Measurements from ENCODE around the gene C11orf97. TPM values are rescaled to one million over a fixed set of nuclear protein-coding genes. Genes with fewer than 3 reads are reported as not detected.

C11orf97 gene
- total RNA-seq, 2 donors from 2014 or later, result not detected

- WGBS, 2 donors, result 69 to 87% methylated on average over 13 of the region's 13 CpGs
These were observed 62.1 kb downstream of the C11orf97 start for GRCh38 chr11:94574193-94574961.

GRCh38 chr11:94576306-94576705, 64.0 kb downstream of the C11orf97 start:
- DNase-seq (no peak), ATAC-seq (no peak)
- H3K4me1 ChIP-seq, result no peaks in the 10 kb centered on the region
- no peaks in the 10 kb centered on the region for H3K27me3 ChIP-seq
- no peak overlapping the region for H3K27ac ChIP-seq
- no peaks in the 10 kb centered on the region for H3K36me3 ChIP-seq (replicated peaks in 1 of 2; ENCODE audit: insufficient read depth in 1 of 2, low read depth in 2 of 2)
- no peaks in the 10 kb centered on the region for H3K9me3 ChIP-seq
- TF ChIP-seq POLR2A (IDR thresholded peaks at IDR 0.05), result no peak
- TF ChIP-seq CTCF (IDR thresholded peaks at IDR 0.05), result no peak
- intact Hi-C loops (cut with DNase I), result no loop called here
- no peak overlapping the region for H3K4me3 ChIP-seq
- WGBS, 2 donors, result 85 to 95% methylated on average over 5 of the region's 5 CpGs

More at GRCh38 chr11:94574193-94574961, 62.1 kb downstream of the C11orf97 start:
- intact Hi-C loops (cut with DNase I), result no loop called here
- Histone ChIP-seq H3K9me3 (no peaks in the 10 kb centered on the region), H3K36me3 (replicated peaks in 1 of 2; ENCODE audit: insufficient read depth in 1 of 2, low read depth in 2 of 2) (no peaks in the 10 kb centered on the region), H3K27ac (no peak overlapping the region), H3K4me3 (no peak overlapping the region), H3K27me3 (no peaks in the 10 kb centered on the region), H3K4me1 (no peaks in the 10 kb centered on the region)
- ATAC-seq (no peak), DNase-seq (peak in 1 of 4 donors; percentile 23)
- no peak for TF ChIP-seq POLR2A (IDR thresholded peaks at IDR 0.05)
- no peak for TF ChIP-seq CTCF (IDR thresholded peaks at IDR 0.05)

- no peaks in the 10 kb centered on the region for H3K36me3 ChIP-seq (replicated peaks in 1 of 2; ENCODE audit: insufficient read depth in 1 of 2, low read depth in 2 of 2)
- ATAC-seq, result no peak
- intact Hi-C loops (cut with DNase I), result no loop called here
- WGBS, 2 donors, result 73 to 81% methylated on average over 3 of the region's 3 CpGs
- no peak overlapping the region for H3K27ac ChIP-seq
- TF ChIP-seq POLR2A (IDR thresholded peaks at IDR 0.05), result no peak
- TF ChIP-seq CTCF (IDR thresholded peaks at IDR 0.05), result no peak
- no peaks in the 10 kb centered on the region for H3K27me3 ChIP-seq
- no peaks in the 10 kb centered on the region for H3K9me3 ChIP-seq
- H3K4me3 ChIP-seq, result no peak overlapping the region
- DNase-seq, result no peak
- no peaks in the 10 kb centered on the region for H3K4me1 ChIP-seq
These were observed 65.6 kb downstream of the C11orf97 start for GRCh38 chr11:94577841-94578240.

MicroRNA genes within 50 kb of the gene (microRNA counts, 767-probe panel; counts per million panel counts)
- 0 to 736 counts per million in 2 donors for microRNA hsa-miR-548l

Small RNA genes lying within 50 kb of the gene (microRNA-seq; reads per million reads assigned to microRNA genes)
- gene MIR548L (ENCODE audit: borderline number of aligned reads in 2 of 2, borderline replicate concordance in 2 of 2), result 1.3 to 1.4 reads per million in 2 donors

Small RNA genes lying within 50 kb of the gene (small RNA-seq; reads per million reads assigned to genes)
- gene MIR548L, result not detected

Other genes with a start within 250 kb of the C11orf97 start
- gene IZUMO1R, start 207.9 kb upstream of the C11orf97 start, total RNA-seq, result not detected
- not detected for gene GPR83, start 111.0 kb upstream of the C11orf97 start, total RNA-seq
- gene MRE11, start 18.6 kb upstream of the C11orf97 start, total RNA-seq, result 10 to 100 TPM in 1 of 2 donors, 1 to 10 TPM in 1; 9.2 to 18.9 TPM
- 10 to 100 TPM; 12.5 to 13.5 TPM for gene ANKRD49, start 18.5 kb upstream of the C11orf97 start, total RNA-seq
- 10 to 100 TPM; 10.5 to 13.5 TPM for gene FUT4, start 31.5 kb downstream of the C11orf97 start, total RNA-seq
- 10 to 100 TPM in 1 of 2 donors, 1 to 10 TPM in 1; 6.5 to 13.2 TPM for gene PIWIL4, start 54.9 kb downstream of the C11orf97 start, total RNA-seq

All from body of pancreas (tissue), 4 donors.